ENCODE measurements around the gene DNAJC24. TPM values are rescaled to one million over a fixed set of nuclear protein-coding genes. Genes with fewer than 3 reads are reported as not detected.

The DNAJC24 gene
- total RNA-seq, 1 donor from 2014 or later, result 14.6 TPM

DNA sequence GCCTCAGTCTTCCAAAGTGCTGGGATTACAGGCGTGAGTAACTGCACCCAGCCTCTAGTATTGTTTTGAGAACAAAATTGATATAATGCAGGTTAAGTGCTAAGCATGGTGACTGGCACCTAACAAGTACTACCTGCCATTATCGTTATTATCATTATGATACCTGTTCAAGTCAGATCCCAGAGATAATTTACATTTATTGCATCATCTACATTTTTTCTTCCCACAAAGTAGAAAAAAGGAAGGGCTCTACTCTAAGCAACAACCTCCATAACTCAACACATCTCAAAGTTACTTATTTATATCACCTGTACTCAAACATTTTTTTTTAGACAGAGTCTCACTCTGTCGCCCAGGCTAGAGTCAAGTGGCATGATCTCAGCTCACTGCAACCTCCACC lies 42.2 kb upstream of the DNAJC24 start:
- H3K4me3 Mint-ChIP-seq (ENCODE audit: unreplicated experiment), result no peak overlapping the region
- no peaks in the 10 kb centered on the region for H3K4me1 Mint-ChIP-seq (ENCODE audit: low read depth)
- H3K36me3 Mint-ChIP-seq (ENCODE audit: low read depth), result no peaks in the 10 kb centered on the region
- H3K9me3 Mint-ChIP-seq (ENCODE audit: low read depth), result peaks cover 11% of the 10 kb centered on the region
- peaks cover 1% of the 10 kb centered on the region for H3K27me3 Mint-ChIP-seq (ENCODE audit: low read depth)
- TF ChIP-seq, protein P1, sequence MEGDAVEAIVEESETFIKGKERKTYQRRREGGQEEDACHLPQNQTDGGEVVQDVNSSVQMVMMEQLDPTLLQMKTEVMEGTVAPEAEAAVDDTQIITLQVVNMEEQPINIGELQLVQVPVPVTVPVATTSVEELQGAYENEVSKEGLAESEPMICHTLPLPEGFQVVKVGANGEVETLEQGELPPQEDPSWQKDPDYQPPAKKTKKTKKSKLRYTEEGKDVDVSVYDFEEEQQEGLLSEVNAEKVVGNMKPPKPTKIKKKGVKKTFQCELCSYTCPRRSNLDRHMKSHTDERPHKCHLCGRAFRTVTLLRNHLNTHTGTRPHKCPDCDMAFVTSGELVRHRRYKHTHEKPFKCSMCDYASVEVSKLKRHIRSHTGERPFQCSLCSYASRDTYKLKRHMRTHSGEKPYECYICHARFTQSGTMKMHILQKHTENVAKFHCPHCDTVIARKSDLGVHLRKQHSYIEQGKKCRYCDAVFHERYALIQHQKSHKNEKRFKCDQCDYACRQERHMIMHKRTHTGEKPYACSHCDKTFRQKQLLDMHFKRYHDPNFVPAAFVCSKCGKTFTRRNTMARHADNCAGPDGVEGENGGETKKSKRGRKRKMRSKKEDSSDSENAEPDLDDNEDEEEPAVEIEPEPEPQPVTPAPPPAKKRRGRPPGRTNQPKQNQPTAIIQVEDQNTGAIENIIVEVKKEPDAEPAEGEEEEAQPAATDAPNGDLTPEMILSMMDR (IDR thresholded peaks at IDR 0.05), result no peak
- no peak for DNase-seq (ENCODE audit: low spot score)
- H3K27ac Mint-ChIP-seq (ENCODE audit: unreplicated experiment), result no peak overlapping the region

DNA sequence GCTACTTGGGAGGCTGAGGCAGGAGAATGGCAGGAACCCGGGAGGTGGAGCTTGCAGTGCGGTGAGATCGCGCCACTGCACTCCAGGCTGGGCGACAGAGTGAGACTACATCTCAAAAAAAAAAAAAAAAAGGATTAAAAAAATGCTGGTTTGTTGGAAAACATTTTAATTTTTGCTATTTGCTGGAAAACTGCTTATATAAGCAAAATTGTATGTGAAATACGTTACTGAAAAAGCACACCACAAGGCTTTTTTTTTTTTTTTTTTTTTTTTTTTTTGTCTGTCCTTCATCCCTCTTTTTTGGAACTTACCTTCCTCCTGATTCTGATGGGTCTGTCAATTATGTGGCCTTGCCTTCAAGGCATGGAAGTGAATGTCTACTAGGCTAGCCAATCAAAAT lies 41.0 kb upstream of the DNAJC24 start:
- DNase-seq (ENCODE audit: low spot score), result no peak
- no peak overlapping the region for H3K27ac Mint-ChIP-seq (ENCODE audit: unreplicated experiment)

DNA sequence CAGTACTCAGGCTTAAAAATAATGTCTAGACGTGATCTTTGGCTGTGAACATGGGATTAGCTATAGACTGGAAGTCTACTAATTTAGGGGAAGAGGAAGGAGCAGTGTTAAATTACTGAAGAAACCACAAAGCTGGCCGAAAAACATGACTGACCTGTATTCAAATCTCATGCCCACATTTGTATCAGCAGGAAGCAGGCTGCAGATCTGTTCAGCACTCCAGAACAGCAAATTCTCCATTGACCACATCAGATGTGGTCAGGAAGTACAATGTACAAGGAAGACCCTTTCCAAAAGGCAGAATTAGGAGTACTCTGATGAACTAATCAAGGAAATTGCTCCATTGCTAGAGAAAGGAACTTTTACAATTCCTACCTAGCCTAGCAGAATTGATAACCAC lies 31.9 kb upstream of the DNAJC24 start:
- Mint-ChIP-seq H3K4me3 (ENCODE audit: unreplicated experiment) (no peak overlapping the region), H3K36me3 (ENCODE audit: low read depth) (no peaks in the 10 kb centered on the region), H3K27ac (ENCODE audit: unreplicated experiment) (no peak overlapping the region), H3K27me3 (ENCODE audit: low read depth) (peaks cover 32% of the 10 kb centered on the region), H3K4me1 (ENCODE audit: low read depth) (no peaks in the 10 kb centered on the region), H3K9me3 (ENCODE audit: low read depth) (no peaks in the 10 kb centered on the region)
- TF ChIP-seq, protein P1 (IDR thresholded peaks at IDR 0.05), result no peak
- DNase-seq (ENCODE audit: low spot score), result no peak

More for the DNA sequence above, 41.0 kb upstream of the DNAJC24 start:
- peaks cover 11% of the 10 kb centered on the region for H3K9me3 Mint-ChIP-seq (ENCODE audit: low read depth)
- H3K27me3 Mint-ChIP-seq (ENCODE audit: low read depth), result peaks cover 1% of the 10 kb centered on the region
- H3K4me3 Mint-ChIP-seq (ENCODE audit: unreplicated experiment), result no peak overlapping the region
- no peaks in the 10 kb centered on the region for H3K36me3 Mint-ChIP-seq (ENCODE audit: low read depth)
- TF ChIP-seq, protein P1 (IDR thresholded peaks at IDR 0.05), result no peak
- H3K4me1 Mint-ChIP-seq (ENCODE audit: low read depth), result no peaks in the 10 kb centered on the region

DNA sequence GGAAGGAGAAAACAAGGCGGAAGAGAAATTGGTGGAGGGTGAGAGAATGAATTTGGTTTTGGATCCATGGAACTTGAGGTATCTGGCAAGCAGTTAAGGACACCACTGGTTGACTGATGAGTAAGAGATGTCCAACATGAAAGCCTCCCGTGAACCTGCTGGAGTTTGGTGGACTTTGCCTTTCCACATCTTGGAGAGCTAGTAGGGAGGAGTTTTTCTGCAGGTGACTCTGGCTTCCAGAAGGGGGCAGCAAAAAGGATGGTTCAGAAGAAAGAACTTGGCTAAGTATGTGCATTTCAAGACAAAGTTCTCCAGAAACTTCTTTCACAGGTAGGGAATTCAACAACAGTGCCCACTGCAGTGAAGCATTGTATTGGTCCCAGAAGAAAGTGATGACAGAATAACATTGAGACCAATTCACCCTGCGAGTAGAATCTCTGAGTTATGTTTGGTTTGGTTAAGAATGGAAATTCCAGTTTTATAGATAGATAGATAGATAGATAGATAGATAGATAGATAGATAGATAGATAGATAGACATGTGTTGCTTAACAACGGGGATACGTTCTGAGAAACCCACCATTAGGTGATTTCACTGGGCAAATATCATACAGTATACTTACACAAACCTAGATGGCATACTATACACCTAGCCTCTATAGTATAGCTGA lies 28.6 kb upstream of the DNAJC24 start:
- Mint-ChIP-seq H3K36me3 (ENCODE audit: low read depth) (no peaks in the 10 kb centered on the region), H3K27me3 (ENCODE audit: low read depth) (peaks cover 36% of the 10 kb centered on the region), H3K9me3 (ENCODE audit: low read depth) (no peaks in the 10 kb centered on the region), H3K4me3 (ENCODE audit: unreplicated experiment) (no peak overlapping the region), H3K4me1 (ENCODE audit: low read depth) (no peaks in the 10 kb centered on the region), H3K27ac (ENCODE audit: unreplicated experiment) (no peak overlapping the region)
- TF ChIP-seq, protein P1 (IDR thresholded peaks at IDR 0.05), result peak; percentile 70
- no peak for DNase-seq (ENCODE audit: low spot score)

DNA sequence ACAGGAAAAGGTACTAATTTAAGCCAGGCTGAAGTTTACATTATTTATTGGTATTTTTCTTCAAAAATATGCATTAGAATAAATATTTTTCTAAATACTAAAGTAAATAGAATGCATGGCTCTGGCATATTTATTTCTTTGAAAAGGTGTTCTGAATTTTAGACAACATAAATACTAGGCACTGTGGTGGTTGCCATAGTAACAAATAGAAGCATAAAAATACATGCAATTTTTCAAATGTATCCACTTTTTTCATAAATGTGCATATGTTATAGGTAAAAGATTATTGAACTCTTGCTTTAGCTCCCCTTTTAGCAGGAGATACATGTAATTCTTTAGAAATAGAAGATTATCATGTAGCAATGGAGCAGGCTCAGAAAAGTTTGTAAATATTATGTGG lies 18.5 kb upstream of the DNAJC24 start:
- TF ChIP-seq, protein P1 (IDR thresholded peaks at IDR 0.05), result no peak
- Mint-ChIP-seq H3K4me1 (ENCODE audit: low read depth) (no peaks in the 10 kb centered on the region), H3K36me3 (ENCODE audit: low read depth) (no peaks in the 10 kb centered on the region)

More for the DNA sequence above, 18.5 kb upstream of the DNAJC24 start:
- no peak overlapping the region for H3K4me3 Mint-ChIP-seq (ENCODE audit: unreplicated experiment)
- peaks cover 3% of the 10 kb centered on the region for H3K9me3 Mint-ChIP-seq (ENCODE audit: low read depth)
- H3K27me3 Mint-ChIP-seq (ENCODE audit: low read depth), result peaks cover 20% of the 10 kb centered on the region
- no peak for DNase-seq (ENCODE audit: low spot score)
- H3K27ac Mint-ChIP-seq (ENCODE audit: unreplicated experiment), result no peak overlapping the region

All from chondrocyte (in vitro differentiated cells).